Retinal pigment epithelial cell (primary cell): ENCODE results near the gene CCDC148.
A peak's percentile ranks its signal among the peaks of the same experiment; 100 is the strongest.

ENCODE experiments used
- DNase-seq: peaks from one replicate; pipeline ENCODE4 v3.0.0-alpha.2; 2010; ENCODE audit warnings: low read depth
- H3K4me3 ChIP-seq: 2 replicates; pipeline ENCODE4 v1.5.1; 2011; ENCODE audit warnings: mild to moderate bottlenecking, low read length, control low read depth, moderate library complexity
- CTCF ChIP-seq: conservative IDR thresholded peaks from 2 replicates; pipeline ENCODE4 v1.5.1; 2011; ENCODE audit warnings: low read depth, low read length, control low read depth, inconsistent platforms

Gene CCDC148

GRCh38 chr2:158140201-158140600 is 316.4 kb downstream of the CCDC148 start:
- DNase-seq = no peak
- no peak overlapping the region for H3K4me3 ChIP-seq
- TF ChIP-seq CTCF = no peak

- DNase-seq = no peak
- H3K4me3 ChIP-seq = no peak overlapping the region
- no peak for TF ChIP-seq CTCF
Measured at GRCh38 chr2:158138255-158138654, 318.3 kb downstream of the CCDC148 start.

- DNase-seq = no peak
- no peak overlapping the region for H3K4me3 ChIP-seq
- TF ChIP-seq CTCF = no peak
Measured at GRCh38 chr2:158135096-158135495, 321.5 kb downstream of the CCDC148 start.

- no peak for DNase-seq
- no peak overlapping the region for H3K4me3 ChIP-seq
- no peak for TF ChIP-seq CTCF
Measured at GRCh38 chr2:158134655-158135054, 321.9 kb downstream of the CCDC148 start.

GRCh38 chr2:158134055-158134454 is 322.5 kb downstream of the CCDC148 start:
- no peak for TF ChIP-seq CTCF
- no peak overlapping the region for H3K4me3 ChIP-seq
- DNase-seq = no peak

- TF ChIP-seq CTCF = no peak
- DNase-seq = peak; percentile 75
- no peak overlapping the region for H3K4me3 ChIP-seq
Measured at GRCh38 chr2:158131919-158132566, 324.5 kb downstream of the CCDC148 start.

GRCh38 chr2:158131483-158131912 is 325.1 kb downstream of the CCDC148 start:
- no peak for DNase-seq
- no peak for TF ChIP-seq CTCF
- H3K4me3 ChIP-seq = no peak overlapping the region
